HG03095 (cell line): ENCODE results near the gene TDRD6.

Experiments
- ATAC-seq: cut with Tn5 transposase; IDR thresholded peaks from one replicate; pipeline ENCODE4 v1.9.1; 2021; ENCODE audit warnings: moderate library complexity; ENCODE audit not compliant: unreplicated experiment

The TDRD6 gene

GRCh38 chr6:46676604-46677313 lies 10.9 kb upstream of the TDRD6 start:
- ATAC-seq: no peak

- ATAC-seq: no peak
These were observed 10.4 kb upstream of the TDRD6 start for GRCh38 chr6:46677314-46677654.

GRCh38 chr6:46684771-46685170 lies 2.9 kb upstream of the TDRD6 start:
- ATAC-seq: no peak

- no peak for ATAC-seq
These were observed 656 bp downstream of the TDRD6 start for GRCh38 chr6:46688117-46688965.

GRCh38 chr6:46688966-46689335 lies 1.3 kb downstream of the TDRD6 start:
- ATAC-seq: no peak

- ATAC-seq: no peak
These were observed 2.0 kb downstream of the TDRD6 start for GRCh38 chr6:46689657-46690056.

- no peak for ATAC-seq
These were observed 2.6 kb downstream of the TDRD6 start for GRCh38 chr6:46690141-46690755.

- ATAC-seq: no peak
These were observed 3.3 kb downstream of the TDRD6 start for GRCh38 chr6:46690911-46691451.

- ATAC-seq: no peak
These were observed 12.3 kb downstream of the TDRD6 start for GRCh38 chr6:46699970-46700369.

GRCh38 chr6:46704562-46704961 lies 16.9 kb downstream of the TDRD6 start:
- no peak for ATAC-seq

GRCh38 chr6:46706464-46706863 lies 18.8 kb downstream of the TDRD6 start:
- ATAC-seq: no peak

GRCh38 chr6:46711491-46711890 lies 23.8 kb downstream of the TDRD6 start:
- ATAC-seq: no peak

GRCh38 chr6:46715141-46715540 lies 27.5 kb downstream of the TDRD6 start:
- no peak for ATAC-seq

- no peak for ATAC-seq
These were observed 31.4 kb downstream of the TDRD6 start for GRCh38 chr6:46719099-46719498.

- ATAC-seq: no peak
These were observed 32.7 kb downstream of the TDRD6 start for GRCh38 chr6:46720401-46720800.

GRCh38 chr6:46729787-46730326 lies 42.2 kb downstream of the TDRD6 start:
- ATAC-seq: no peak

GRCh38 chr6:46730921-46731461 lies 43.3 kb downstream of the TDRD6 start:
- ATAC-seq: no peak

- no peak for ATAC-seq
These were observed 45.7 kb downstream of the TDRD6 start for GRCh38 chr6:46733341-46733801.

- no peak for ATAC-seq
These were observed 47.4 kb downstream of the TDRD6 start, which contains the start of gene PLA2G7 for GRCh38 chr6:46734867-46735719. TSS of gene PLA2G7 (minus strand) at chr6:46735375. CDS start at chr6:46722891, 12,484 bp downstream.

GRCh38 chr6:46735720-46736031 lies 48.0 kb downstream of the TDRD6 start:
- ATAC-seq: no peak
